ENCODE results near the gene SERPINB5.

Gene SERPINB5

GRCh38 chr18:63552581-63552980, 75.8 kb downstream of the SERPINB5 start:
- ChIA-PET POLR2A (no interaction called here), CTCF (interaction anchor here (0.9 to 1.1 kb wide), 2 partner anchors 24 to 34 kb away, joined by 3 to 4 read pairs; no protein-coding TSS in a partner anchor)
- no peak for TF ChIP-seq CTCF (IDR thresholded peaks at IDR 0.05; ENCODE audit: control extremely low read depth, extremely low read depth, low read depth, missing control alignments)
- no peak for DNase-seq (ENCODE audit: extremely low spot score)

GRCh38 chr18:63553081-63553480, 76.3 kb downstream of the SERPINB5 start:
- ChIA-PET CTCF (interaction anchor here (0.9 to 1.0 kb wide), 2 partner anchors 31 to 34 kb away, joined by 3 to 4 read pairs; no protein-coding TSS in a partner anchor), POLR2A (no interaction called here)
- TF ChIP-seq CTCF (IDR thresholded peaks at IDR 0.05; ENCODE audit: control extremely low read depth, extremely low read depth, low read depth, missing control alignments): no peak
- DNase-seq (ENCODE audit: extremely low spot score): no peak
